SU-DHL-6 (cell line): ENCODE data around the gene LIPK.

Experiments used
- H2AFZ ChIP-seq: fragments of 200-600 bp; sonication (generic); 2 replicates; pipeline ENCODE4 v1.6.1; 2014; ENCODE audit warnings: low read depth, mild to moderate bottlenecking, moderate library complexity, mixed read lengths, antibody characterized with exemption, low read length; ENCODE audit not compliant: severe bottlenecking
- H3F3A ChIP-seq: fragments of 200-600 bp; shearing (Covaris generic); 2 replicates; pipeline ENCODE4 v1.6.0; 2016; ENCODE audit warnings: antibody characterized with exemption, mild to moderate bottlenecking; ENCODE audit not compliant: insufficient read depth
- H3K27ac ChIP-seq: fragments of 200-600 bp; sonication (generic); 2 replicates; pipeline ENCODE4 v1.5.1; 2016; ENCODE audit warnings: low read depth, mild to moderate bottlenecking, low read length, moderate library complexity, mixed read lengths
- H3K27me3 ChIP-seq: fragments of 200-600 bp; sonication (generic), shearing (Covaris generic); 2 replicates; pipeline ENCODE4 v1.6.0; 2014; ENCODE audit warnings: mild to moderate bottlenecking, low read length
- H3K36me3 ChIP-seq: fragments of 200-600 bp; sonication (generic); 2 replicates; pipeline ENCODE4 v1.6.1; 2014; ENCODE audit warnings: mild to moderate bottlenecking, low read length, mixed read lengths
- H3K4me2 ChIP-seq: fragments of 300-600, 200-600 bp; shearing (Covaris generic), sonication (generic); 2 replicates; pipeline ENCODE4 v1.6.0; 2014; ENCODE audit warnings: low read length, low read depth, mild to moderate bottlenecking; ENCODE audit not compliant: poor library complexity, severe bottlenecking
- H3K4me3 ChIP-seq: fragments of 200-600 bp; sonication (generic); 2 replicates; pipeline ENCODE4 v1.5.1; 2014; ENCODE audit warnings: antibody characterized with exemption, low read length, mild to moderate bottlenecking, mixed read lengths; ENCODE audit not compliant: insufficient read depth, poor library complexity, severe bottlenecking
- H3K79me2 ChIP-seq: fragments of 200-600 bp; sonication (generic); 2 replicates; pipeline ENCODE4 v1.6.1; 2014; ENCODE audit warnings: mild to moderate bottlenecking, low read length, moderate library complexity; ENCODE audit not compliant: insufficient read depth
- H3K9ac ChIP-seq: fragments of 200-600 bp; sonication (generic); 2 replicates; pipeline ENCODE4 v1.7.0; 2014; ENCODE audit warnings: mild to moderate bottlenecking, low read length
- H3K9me2 ChIP-seq: fragments of 200-600 bp; sonication (generic); replicated peaks from 2 replicates; pipeline ENCODE4 v1.6.1; 2014; ENCODE audit warnings: low read length; ENCODE audit not compliant: insufficient read depth
- H3K9me3 ChIP-seq: fragments of 200-600 bp; sonication (generic); 2 replicates; pipeline ENCODE4 v1.6.1; 2014; ENCODE audit warnings: low read length, mixed read lengths; ENCODE audit not compliant: insufficient read depth
- H4K20me1 ChIP-seq: fragments of 200-600 bp; sonication (generic); 2 replicates; pipeline ENCODE4 v1.6.1; 2014; ENCODE audit warnings: low read depth, mild to moderate bottlenecking, antibody characterized with exemption, low read length, moderate library complexity, mixed read lengths
- CTCF ChIP-seq: fragments of 200-600 bp; sonication (generic); IDR thresholded peaks from one replicate; pipeline ENCODE4 v1.5.1; 2017; ENCODE audit warnings: antibody characterized with exemption, mild to moderate bottlenecking, low read length, moderate library complexity; ENCODE audit not compliant: insufficient read depth, poor library complexity, severe bottlenecking
- EZH2phosphoT487 ChIP-seq: fragments of 200-600 bp; sonication (generic), shearing (Covaris generic); conservative IDR thresholded peaks from 2 replicates; pipeline ENCODE4 v1.6.1; 2018; ENCODE audit warnings: mild to moderate bottlenecking, antibody characterized with exemption, low read length, moderate library complexity, mixed read lengths

LIPK gene

GRCh38 chr10:88672041-88672440 is 34.0 kb upstream of the LIPK start:
- no peaks in the 10 kb centered on the region for H3K9me3 ChIP-seq
- H2AFZ ChIP-seq = no peak overlapping the region
- H3K27ac ChIP-seq = no peak overlapping the region

GRCh38 chr10:88676283-88677060 is 29.6 kb upstream of the LIPK start:
- Histone ChIP-seq H3K9me3 (no peaks in the 10 kb centered on the region), H3K9ac (no peak overlapping the region), H3K36me3 (no peaks in the 10 kb centered on the region), H3F3A (no peaks in the 10 kb centered on the region), H2AFZ (no peak overlapping the region), H3K27me3 (no peaks in the 10 kb centered on the region), H4K20me1 (no peaks in the 10 kb centered on the region), H3K4me2 (no peak overlapping the region), H3K9me2 (no peaks in the 10 kb centered on the region), H3K4me3 (no peak overlapping the region), H3K79me2 (no peaks in the 10 kb centered on the region), H3K27ac (no peak overlapping the region)
- TF ChIP-seq EZH2phosphoT487 (no peak), CTCF (no peak)

More at GRCh38 chr10:88672041-88672440, 34.0 kb upstream of the LIPK start:
- Histone ChIP-seq H4K20me1 (no peaks in the 10 kb centered on the region), H3K4me2 (no peak overlapping the region), H3F3A (no peaks in the 10 kb centered on the region), H3K9me2 (no peaks in the 10 kb centered on the region), H3K79me2 (no peaks in the 10 kb centered on the region), H3K36me3 (no peaks in the 10 kb centered on the region), H3K27me3 (0 out of 2 replicates have a peak, but pooled peaks cover 2% of the 10 kb centered on the region), H3K4me3 (no peak overlapping the region), H3K9ac (no peak overlapping the region)
- TF ChIP-seq CTCF = no peak
- TF ChIP-seq EZH2phosphoT487 = no peak

- Histone ChIP-seq H3K4me2 (no peak overlapping the region), H3F3A (no peaks in the 10 kb centered on the region)
Observed at GRCh38 chr10:88680958-88681357, 25.1 kb upstream of the LIPK start.

More at GRCh38 chr10:88680958-88681357, 25.1 kb upstream of the LIPK start:
- no peaks in the 10 kb centered on the region for H3K36me3 ChIP-seq
- H3K27me3 ChIP-seq = no peaks in the 10 kb centered on the region
- H3K9me3 ChIP-seq = no peaks in the 10 kb centered on the region
- H2AFZ ChIP-seq = no peak overlapping the region
- no peak overlapping the region for H3K9ac ChIP-seq
- no peaks in the 10 kb centered on the region for H3K79me2 ChIP-seq
- no peaks in the 10 kb centered on the region for H4K20me1 ChIP-seq
- no peak for TF ChIP-seq EZH2phosphoT487
- no peak for TF ChIP-seq CTCF
- H3K9me2 ChIP-seq = no peaks in the 10 kb centered on the region
- no peak overlapping the region for H3K4me3 ChIP-seq
- H3K27ac ChIP-seq = no peak overlapping the region
